GDM1 (cell line): ENCODE data around the gene SLC26A6.
A peak's percentile ranks its signal among the peaks of the same experiment; 100 is the strongest.

Experiments
- DNase-seq: peaks from one replicate; lab custom pipeline; 2025; lab: John Stamatoyannopoulos, UW

The SLC26A6 gene

DNA sequence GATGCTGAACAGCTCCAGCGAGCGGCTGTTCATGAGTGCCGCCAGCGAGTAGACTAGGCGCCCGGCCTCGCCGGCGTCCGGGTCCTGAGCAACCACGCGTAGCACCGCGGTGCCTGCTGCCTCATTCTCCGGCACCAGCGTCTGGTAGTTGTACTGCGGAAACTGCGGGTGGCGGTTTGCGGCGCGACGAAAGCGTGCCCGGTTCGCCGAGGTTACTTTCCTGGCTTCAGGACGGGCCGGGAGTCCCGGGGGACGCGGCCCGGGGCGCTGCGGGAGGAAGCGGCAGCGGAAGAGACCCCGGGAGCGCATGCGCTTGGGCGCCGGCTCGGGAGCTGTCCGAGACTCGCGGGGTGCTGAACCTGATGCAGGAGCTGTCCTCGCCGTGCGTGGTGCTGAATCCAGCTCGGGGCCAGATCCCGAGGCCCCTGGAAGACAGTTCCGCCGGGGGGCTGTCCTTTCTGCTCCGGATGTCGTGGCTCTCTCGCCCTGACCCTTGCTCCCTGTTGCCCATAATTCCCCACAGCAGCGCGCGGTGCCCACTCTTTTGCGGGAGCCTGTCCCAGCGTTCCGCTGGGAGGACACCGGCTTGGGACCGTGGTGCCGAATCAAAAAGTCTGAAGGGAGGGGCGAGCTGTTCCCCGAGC, 26.4 kb upstream of the SLC26A6 start:
- peak; percentile 37 for DNase-seq

DNA sequence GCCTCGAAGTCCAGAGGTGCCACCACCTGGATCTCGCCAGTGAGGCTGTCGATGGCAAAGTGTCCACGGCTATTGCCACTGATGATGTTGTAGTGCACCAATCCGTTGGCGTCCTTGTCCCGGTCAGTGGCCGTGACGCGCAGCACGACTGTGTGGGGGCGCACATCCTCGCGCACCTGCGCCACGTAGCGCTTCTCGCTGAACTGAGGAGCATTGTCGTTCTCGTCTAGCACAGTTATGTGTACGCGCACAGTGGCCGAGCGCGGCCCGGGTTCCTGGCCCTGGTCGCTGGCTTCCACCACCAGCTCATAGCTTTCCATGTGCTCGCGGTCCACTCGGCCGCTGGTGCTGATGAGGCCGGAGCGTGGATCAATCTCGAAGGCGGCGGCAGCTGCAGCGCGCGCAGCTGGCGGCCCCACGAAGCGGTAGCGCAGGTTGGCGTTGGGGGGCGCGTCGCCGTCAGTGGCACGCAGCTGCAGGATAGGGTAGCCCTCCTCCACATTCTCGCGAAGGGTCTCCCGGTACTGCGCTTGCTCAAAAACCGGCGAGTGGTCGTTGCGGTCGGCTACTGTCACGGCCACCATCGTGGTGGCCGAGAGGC, 25.6 kb upstream of the SLC26A6 start:
- DNase-seq = no peak

DNA sequence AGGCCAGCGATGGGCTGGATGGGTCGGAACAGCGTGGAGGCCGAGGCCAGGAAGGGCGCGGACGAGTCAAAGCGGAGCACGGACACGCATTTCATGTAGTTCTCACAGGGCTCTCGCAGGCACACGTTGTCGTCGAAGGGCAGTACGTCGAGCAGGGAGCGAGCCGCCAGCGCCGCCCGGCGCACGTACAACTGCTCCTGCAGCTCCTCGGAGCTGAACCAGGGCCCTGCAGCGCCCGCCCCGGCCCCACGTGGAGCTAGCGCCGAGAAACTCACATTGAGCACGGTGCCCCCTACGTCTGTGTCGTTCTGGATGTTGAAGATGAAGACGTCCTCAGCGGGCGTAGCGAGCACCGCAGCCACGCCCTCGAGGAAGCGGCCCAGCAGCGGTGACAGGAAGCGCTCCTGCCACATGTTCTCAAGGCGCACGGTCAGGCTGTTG, 21.6 kb upstream of the SLC26A6 start:
- no peak for DNase-seq

DNA sequence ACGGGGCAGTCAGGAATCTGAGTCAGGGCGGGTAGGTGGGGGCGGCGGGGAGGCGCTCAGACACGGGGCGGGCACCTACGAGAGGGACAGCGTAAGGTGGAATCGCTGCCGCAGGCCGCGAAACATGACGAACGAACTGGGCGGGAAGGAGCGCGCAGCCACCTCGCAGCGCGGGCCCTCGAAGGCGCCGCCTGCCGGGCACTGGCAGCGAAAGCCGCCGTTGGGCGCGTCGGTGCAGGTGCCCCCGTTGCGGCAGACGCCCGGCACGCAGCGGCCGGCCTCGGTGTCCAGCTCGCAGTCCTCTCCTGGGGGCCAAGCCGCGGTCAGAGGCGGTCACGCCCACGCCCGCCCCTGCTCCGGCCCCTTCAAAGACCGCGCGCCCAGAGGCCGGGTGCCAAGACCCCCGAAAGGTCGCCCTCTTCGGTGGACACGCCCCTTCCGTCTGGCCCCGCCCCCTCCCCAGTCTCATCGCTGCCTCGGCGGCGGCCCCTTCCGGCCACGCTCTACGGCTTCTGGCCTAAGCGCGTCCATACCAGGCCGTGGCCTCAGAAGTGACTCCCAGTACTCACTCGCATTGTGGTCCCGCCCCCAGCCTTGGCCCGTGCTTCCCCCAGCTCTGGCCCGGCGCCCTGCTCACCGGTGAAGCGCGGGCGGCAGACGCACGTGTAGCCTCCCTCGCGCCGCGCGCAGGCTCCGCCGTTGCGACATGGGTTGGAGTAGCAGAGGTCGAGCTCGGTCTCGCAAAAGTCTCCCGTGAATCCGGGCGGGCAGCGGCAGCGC, 21.0 kb upstream of the SLC26A6 start:
- DNase-seq = peak; percentile 65

DNA sequence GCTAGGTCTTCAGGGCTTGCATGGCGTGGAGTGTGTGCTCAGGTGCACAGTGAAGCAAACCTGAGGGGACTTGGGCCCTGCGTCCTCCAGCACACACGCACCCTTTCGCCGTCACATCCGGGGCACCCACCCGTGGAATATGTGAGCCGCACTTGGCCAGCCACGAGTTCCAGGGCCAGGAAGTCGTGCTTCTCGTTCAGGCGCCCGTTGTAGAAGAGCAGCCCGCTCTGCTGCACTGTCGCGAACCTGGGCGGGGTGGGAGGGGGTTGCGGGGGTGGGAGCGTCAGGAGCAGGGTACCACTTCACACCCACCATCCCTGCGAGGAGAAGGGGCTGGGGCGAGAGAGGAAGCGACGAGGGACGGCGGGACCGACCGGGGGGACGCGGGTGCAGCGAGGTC, 20.3 kb upstream of the SLC26A6 start:
- DNase-seq = no peak

DNA sequence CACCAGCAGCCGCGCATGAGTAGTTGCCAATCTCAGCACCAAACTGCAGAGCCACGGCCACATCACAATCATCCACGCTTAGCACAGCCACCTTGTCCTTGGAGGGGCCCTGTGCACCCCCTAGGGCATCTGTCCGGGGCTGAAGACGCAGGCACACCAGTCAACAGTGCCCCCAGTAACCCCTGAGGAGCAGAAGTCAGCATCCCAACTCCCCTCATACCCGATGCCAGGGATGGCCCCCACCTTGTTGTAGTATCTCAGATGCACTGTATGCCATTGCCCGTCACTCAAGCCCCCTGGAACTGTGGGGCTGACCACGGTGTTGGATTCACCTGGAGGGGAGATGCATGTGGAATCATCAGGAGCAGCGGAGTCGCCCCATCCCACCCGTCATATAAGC, 19.8 kb upstream of the SLC26A6 start:
- DNase-seq = no peak

DNA sequence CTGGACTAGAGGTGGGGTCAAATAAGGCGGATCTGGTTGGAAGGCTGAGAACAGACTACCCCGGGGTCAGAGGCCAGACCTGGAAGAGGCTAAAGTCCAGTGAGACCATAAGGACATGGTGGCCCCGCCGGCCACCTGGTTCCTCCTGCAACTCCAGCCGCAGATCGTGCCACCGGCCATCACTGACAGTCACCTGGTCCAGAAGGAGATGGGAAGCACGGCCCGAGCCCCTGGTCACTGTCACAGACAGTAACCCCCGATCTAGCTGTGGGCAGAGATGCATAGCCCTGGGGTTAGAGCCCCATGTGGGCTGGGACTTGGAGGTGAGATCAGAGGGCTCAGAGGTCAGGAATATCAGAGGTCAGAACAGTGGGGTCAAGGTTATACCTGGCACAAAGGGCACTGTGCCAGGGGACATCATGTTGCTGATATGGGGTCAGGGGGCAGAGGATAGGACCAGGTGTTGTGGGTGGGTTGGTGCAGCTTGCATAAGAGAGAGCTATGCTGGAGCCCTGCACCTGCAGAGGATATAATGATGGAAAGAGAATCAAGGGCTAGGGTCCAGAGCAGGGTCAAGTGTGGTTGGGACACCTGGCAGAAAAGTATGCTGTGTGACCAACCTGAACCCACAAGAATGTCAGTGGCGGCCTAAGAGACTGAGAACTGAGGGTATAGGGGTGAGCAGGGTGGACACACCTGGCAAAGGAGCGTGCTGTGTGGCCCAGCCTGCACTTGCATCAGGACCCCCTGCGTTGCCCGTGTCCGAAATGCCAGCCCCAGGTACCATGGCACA, 17.9 kb upstream of the SLC26A6 start:
- no peak for DNase-seq

DNA sequence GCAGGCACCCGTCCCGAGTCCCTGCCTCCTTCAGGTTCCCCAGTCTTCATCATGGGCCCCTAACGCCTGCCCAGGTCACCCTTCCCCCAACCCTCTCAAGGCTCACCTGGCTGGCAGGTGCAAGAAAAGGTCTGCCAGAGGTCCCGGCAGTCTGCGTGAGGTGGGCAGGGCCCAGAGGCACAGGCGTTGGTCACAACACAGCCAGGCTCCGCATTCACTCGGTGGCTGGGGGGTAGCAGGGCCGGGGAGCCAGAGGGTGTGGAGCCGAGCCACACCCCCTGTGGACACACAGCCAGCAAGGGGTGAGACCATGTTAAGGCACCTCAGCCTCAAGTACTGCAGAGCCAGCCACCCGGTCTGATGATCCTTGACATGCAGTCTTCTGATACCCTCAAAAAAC, 16.5 kb upstream of the SLC26A6 start:
- no peak for DNase-seq

DNA sequence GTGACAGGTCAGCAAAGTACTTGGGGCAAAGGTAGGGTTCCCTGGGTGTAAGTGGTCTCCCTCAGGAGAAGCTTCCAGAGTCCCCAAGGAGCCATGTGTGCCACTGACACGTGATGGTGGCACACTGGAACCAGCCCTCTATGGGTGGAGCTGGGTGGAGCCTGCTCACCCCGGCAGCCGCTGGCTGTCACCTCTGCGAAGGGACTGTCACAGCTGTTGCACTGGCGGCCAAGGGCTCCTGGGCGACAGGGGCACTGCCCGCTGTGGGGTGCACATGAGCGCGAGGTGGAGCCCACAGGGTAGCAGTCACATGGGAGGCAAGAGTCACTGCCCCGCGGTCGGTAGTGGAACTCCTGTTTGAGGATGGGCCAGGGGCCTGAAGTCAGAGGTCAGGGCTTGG, 15.5 kb upstream of the SLC26A6 start:
- DNase-seq = no peak

DNA sequence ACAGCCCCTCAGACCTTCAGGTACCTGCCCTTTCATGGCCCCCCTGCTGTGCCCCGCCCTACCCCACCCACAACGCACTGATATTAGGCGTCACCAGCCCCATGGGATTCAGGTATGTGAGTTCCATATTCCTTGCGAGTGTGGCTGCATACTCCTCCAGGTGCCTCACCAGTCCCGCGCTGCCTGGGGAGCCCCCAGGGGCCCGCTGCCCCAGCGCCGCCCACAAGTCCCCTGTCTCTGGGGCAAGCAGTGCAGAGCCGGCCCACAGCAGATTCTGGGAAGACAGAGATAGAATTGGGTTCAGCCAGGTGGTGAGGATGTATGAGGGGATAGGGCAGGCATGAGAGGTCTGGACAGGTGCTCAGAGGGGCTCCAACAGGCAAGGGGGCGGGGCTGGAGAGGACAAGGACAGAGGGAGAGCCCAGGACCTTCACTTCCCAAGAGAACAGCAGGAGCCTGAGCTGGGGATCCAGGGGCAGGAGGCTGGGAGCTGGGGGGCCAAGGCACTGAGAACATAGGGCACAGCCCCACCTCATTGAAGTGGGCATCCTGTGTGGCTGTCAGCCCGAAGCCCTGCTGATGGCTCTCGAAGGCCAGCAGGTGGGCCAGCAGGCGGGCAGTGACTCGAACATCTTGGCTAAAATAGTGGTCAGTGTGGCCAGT, 13.1 kb upstream of the SLC26A6 start:
- DNase-seq = no peak

DNA sequence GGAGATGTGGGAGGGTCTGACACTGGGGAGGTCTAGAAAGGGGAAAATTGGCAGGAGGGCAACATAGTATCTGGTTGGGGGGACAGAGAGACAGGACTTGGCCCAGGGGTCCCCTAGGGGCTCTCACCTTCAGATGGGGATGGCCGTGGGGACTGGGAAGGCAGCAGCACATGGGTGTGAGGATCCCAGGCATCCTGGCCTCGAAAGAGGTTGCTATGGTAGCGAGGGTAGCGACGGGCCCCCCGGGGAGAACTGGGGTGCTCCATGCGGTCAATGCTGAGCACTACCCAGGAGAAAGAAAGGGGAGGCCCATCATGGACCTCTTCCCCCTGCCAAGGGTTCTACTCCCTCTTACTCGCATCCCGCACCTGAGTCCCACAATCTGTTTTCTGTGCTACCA, 12.5 kb upstream of the SLC26A6 start:
- no peak for DNase-seq

DNA sequence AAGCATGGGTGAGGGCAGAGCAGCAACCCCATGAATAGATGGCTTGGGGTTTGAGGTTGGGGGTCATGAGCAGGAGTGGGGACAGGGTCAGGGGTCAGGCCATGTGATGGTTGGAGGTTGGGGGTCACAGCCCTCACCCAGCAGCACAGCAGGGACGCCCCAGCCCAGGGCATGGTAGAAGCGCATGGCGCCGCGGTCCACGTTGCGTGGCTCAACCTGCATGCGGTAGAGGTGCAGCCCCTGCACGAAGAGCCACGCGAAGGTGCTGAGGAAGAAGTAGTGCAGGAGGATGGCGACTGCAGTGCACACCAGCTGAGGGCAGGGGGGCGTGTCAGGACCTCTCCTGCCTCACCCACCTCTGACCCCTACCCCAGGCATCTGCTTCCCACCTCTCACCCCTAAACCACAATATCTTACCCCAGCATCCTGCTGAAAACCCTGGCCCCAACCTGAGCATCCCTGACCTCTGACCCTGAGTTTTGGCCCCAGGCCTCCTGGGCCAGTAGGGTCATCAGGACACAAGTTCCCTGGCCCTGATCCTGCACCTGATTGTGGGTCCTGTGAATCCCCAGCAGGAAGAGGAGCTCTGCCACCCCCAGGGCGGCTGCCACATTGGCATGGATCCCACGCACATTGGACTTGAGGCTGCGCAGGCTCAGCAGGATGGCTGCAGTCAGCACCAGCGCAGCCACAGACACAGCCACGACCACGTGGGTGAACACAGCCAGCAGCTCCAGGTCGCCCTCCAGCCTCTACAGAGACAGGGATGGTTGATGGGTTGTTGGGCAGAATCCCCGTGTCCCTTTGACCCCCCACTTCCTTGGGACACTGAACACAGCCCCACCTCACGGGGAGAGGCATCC, 9.9 kb upstream of the SLC26A6 start:
- no peak for DNase-seq

DNA sequence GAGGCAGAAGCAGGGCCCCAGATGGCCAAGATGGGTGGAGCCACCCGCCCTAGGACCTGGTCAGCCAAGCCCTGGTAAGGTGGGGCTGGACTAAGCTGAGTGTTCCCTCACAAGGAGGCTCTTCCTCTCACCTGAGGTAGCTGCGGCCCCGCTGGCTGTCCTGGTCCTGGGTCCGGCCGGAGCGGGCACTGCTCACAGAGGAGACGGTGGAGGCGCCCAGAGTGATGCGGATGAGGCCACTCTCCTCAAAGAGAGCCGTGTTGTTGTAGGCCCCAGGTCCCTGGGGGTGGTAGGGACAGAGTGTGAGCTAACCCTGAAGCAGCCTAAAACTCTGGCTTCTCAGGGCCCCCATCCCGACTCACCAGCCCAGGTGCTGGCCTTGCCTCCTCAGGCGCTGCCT, 7.3 kb upstream of the SLC26A6 start:
- DNase-seq = no peak

DNA sequence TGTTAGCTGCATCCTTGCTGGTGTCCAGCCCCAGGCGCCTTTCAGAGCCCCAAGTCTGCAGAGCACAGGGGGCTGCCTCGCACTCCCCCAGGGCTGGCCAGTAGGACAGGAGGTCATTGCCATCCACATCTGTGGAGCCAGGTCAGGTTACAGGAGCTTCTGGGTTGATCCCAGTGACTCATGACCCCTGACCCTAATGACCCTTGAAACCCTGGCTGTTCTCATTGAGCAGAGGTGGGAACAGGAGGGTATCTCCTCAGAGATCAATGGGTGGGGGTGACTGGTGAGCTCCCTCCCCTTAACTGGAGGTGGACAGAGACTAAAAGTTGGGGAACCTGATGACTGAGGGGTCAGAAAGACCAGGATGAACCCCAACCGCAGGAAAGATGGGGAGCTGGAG, 6.1 kb upstream of the SLC26A6 start:
- DNase-seq = no peak

DNA sequence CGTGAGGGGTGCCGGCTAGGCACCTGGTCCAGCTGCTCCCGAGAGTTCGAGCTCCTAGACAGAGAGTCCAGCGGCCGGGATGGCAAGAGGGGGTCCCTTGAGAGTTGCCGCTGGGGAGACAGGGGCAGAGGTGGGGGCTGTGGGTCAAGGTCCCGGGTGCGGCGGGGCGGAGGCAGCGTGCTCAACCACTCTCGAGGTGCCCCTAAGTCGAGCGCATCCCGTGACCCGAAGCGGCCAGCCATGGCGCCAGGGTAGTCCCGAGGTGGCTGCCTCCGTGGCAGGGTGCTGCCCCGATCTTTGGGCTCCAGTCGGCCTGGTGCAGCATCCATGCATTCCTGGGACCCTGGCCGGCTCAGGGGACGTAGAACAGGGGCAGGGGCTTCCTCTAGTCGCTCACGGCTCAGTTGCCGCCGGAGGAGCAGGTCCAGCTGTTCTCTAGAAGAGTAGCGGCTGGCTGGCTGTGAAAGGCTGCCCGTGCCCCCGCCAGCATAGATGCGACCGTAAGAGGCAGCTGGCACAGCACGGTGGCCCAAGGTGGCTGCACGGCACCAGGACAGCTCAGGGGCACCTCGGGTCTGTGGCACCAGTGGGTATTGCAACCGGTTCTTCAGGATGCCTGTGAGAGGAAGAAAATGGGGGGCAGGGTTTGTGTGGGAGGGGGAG, 4.8 kb upstream of the SLC26A6 start:
- DNase-seq = no peak

DNA sequence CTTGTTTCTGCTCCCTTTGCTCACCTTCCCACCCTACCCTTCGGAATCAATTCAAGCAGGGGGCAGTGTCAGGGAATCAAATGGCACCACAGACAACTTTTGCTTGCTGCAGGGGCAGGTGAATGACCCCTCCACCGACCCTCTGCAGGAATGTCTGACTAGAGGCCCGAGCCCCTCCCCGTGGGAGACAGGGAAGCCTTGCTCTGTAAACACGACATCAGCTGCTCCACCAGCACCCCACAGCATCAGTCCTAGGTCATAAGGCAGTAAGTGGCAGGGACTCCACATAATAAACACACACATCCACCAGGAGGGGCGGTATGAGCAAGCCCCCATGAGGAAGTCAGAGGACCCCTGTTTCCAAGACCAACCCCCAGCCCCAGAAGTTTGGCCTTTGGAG, 2.0 kb upstream of the SLC26A6 start:
- DNase-seq = no peak

DNA sequence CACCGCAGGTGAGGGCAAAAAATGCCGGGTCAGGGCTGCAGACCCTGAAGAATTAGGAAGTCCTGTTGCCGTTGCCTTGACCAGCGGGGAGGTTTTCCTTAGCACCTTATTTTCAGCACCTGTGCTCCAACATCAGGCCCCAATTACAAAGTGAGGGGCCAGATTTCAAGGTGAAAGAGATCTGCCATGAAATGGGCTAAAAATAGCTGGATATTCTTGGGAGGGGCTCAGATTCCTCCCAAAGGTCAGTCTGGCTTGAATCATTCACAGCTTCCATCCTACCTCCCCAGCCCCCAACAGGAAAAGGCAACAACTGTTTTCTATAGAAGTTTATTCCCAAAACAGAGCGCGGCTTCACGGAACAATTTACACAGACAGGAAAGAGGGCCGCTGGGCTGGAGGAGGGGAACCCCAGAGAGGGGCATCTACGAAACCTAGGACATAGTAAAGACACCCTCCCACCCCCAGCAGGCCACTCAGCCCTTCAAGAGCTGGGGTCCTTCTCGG, 941 bp upstream of the SLC26A6 start:
- no peak for DNase-seq

DNA sequence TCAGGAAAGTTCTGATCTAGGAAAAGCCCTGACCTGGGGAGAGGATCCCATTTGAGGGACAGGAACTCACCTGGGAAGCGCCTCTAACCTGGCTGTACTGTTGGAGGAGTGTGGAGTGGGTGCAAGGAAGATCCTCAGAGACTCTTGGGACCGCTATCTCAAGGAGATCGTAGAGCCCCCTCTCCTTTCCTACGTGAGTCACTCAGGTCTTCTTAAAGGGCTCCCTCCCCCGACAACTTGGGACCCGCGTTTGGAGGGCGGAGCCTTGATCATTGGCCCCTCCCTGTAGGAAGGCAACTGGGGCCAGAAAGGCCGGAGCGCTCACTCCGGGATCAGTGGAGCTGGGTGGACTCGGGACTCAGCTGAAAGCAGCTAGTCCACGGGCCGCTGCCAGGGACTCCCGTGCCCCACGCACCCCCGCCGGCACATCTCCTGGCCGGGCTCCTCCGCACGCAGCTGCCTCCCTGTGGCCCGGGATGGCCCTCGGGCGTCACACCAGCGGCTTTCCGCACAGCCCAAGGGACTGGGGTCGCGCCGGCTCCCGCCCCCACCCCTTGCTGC, 520 bp downstream of the SLC26A6 start:
- peak; percentile 23 for DNase-seq

DNA sequence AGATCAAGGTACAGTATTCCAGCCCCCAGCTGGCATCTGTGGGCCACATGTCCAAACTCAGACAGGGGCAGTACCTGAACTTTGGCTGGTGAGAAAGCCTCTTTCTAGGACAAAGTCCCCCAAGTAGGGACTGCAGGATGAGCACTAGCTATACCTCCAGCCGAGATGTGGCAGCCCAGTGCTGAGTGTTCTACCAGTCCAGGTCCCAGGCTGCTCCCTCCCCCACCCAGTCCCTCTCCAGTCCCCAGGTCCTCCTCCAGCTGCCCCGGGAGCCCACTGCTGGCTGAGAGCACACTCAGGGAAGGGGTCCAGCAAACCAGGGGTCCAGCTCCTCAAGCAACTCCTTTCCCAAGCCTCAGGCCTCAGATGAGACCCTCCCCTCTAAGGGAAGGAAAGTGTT, 1.5 kb downstream of the SLC26A6 start:
- DNase-seq = no peak

DNA sequence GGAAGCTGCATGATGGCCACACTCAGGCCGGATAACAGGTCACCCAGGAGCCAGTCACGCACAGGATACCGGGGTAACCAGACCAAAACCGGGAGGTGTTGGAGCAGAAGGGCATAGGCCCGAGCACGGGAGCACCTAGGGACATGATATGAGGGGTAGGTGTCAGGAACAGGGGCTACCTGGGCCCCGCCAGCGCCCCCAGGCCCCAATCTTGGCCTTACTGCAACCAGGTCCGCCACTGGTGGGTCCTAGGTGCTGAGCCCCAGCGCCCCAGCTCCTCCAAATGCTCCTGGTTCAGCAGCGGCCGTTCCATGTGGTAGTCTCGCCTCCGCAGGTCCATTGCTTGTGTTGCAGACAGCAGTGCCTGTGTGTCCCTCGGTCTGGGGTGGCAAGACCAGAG, 2.0 kb downstream of the SLC26A6 start:
- DNase-seq = no peak
